NCI-H2081 (cell line): ENCODE measurements around the gene PPP1R26.
"Not testable (repeated sequence)": the region's sequence is repeated elsewhere in the genome, so short reads cannot be mapped to it uniquely, and the experiment has no call there.

ENCODE experiments used
- DNase-seq, 2 experiments: peaks; one replicate each; lab custom pipeline; 2025; lab: John Stamatoyannopoulos, UW

The PPP1R26 gene

DNA sequence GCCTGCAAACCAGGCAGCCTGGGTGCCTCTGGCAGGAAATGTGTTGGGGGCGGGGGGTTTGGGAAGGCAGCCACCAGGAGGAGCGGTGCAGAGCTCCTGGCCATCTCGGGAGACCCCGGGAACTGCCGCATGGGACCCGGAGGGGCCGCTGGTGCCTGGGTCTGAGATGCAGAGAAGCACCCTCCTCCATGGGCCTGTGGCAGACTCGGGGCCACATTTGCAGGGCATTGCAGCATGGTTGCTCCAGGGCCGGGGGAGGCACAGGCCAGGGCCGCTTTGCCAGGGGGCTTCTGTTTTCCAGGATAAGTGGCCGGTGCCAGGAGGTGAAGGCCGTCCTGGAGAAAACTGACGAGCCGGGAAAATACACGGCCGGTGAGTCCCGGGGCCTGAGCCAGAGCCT is 43.3 kb downstream of the PPP1R26 start:
- DNase-seq = no peak

DNA sequence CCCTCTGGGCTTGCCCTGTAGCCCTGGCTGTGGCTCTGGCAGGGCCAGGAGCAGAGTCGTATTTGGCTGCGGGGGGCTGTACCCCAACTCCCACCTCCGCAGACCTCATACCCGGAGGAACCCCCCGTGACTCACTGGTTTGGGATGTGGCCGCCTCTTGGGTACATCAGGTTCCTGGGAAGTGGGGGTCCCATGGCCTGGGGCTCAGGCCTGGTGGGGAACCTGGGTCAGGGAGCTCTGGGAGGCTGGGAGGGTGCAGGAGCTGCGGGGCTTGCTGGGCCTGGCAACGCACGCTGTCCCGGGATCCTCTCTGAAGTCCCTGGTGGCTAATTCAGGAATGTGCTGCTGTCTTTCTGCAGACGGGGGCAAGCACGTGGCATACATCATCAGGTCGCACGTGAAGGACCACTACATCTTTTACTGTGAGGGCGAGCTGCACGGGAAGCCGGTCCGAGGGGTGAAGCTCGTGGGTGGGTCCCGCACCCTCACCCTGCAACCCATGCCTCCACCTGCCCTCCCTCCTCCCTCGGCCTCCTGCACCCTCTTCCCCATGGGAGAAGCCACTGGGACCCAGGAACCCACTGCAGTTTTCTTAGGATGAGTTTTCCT is 44.0 kb downstream of the PPP1R26 start:
- no peak for DNase-seq

DNA sequence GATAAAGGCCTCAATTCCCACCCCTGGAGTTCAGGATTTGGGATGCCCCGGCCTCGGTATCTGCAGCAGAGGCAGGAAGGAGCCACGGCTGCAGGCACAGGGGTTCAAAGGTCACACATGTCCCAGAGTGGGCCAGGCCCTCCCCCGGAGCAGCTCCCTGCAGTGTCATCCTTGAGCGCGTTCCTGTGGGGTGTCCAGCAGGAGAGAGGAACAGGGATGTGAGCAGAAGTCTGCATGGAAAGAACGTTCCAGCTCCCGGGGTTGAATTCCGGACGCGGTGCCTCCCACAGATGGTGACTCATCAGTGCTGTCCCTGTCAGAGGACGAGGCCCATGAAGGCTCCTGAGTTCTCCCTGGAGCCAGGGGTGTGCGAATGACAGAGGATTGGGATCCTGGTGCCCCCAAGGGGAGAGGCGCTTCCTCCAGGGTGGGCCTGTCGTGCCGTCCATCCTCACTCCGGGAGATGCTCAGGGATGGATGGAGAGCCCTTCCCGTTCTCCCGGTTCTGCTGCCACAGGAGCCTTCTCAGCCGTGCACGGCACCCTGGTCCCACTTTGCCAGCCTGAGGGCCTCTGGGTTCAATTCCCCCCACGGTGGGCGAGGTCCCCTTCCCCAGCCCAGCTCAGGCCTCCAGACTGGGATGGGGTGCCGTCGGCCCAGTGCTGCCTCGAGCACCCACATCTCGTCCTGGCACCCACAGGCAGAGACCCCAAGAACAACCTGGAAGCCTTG is 44.7 kb downstream of the PPP1R26 start:
- no peak for DNase-seq

- DNase-seq = no peak
Observed at GRCh38 chr9:135525241-135526088, 45.9 kb downstream of the PPP1R26 start.

DNA sequence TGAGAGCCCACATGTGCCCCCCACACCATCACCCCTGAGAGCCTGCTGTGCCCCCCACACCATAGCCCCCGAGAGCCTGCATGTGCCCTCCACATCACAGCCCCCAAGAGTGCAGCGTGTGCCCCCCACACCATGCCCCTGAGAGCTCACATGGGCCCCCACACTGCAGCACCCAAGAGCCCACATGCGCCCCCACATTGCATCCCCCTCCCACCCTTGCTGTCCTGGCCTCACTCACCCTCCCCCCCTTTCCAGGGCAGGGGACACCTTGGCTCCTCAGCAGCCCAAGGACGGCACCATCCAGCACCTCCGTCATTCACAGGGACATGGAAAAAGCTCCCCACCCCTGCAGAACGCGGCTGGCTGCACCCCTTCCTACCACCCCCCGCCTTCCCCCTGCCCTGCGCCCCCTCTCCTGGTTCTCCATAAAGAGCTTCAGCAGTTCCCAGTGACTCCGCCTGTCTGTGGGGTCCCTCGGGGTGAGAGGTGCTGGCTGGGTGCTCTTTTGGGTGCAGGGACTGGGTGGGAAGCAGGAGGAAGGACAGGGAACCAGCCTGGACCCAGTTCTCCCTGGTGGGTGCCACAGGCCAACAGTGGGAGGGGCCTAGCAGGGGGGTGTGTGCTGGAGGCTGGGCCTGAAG is 46.6 kb downstream of the PPP1R26 start:
- no peak for DNase-seq

DNA sequence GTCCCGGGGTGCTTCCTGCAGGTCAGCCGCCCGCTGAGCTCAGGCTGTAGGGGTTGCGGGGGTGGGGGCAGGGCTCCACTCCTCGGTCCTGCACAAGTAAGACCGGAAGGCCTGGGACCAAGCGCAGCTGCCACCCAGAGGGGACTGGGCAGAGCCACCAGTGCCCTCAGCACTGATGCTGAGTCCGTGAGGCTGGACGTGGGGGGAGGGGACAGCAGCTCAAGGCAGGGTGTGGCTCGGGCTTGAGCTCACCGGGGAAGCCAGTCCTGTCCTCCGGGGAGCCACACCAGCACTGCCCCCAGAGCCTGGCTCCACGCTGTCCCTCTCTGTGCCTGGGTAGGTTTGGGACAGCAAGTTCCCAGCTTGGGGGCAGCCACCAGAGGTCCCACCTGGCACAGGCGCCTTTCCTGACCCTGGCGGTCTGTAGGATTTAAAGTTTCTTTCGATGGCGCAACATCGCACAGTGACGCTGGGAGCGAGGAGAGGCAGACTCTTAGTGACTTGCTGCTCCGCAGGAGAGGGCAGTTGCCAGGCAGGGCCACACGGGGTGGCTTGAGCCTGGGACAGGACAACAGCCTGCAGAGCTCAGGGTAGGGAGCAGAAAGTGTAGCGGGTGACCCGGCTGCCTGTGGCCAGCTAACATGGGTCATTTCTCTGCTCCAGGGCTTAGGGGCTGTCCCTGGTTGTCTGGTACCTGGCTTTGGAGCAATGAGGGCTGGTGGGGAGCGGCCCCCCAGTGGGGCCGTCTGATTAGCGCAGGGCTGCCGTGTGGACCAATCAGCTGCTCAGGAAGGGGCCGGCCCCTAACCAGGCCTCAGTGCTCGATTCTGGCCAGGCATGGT is 47.4 kb downstream of the PPP1R26 start:
- no peak for DNase-seq

- DNase-seq = not testable (repeated sequence)
Observed at GRCh38 chr9:135528842-135529435, 49.4 kb downstream of the PPP1R26 start.

DNA sequence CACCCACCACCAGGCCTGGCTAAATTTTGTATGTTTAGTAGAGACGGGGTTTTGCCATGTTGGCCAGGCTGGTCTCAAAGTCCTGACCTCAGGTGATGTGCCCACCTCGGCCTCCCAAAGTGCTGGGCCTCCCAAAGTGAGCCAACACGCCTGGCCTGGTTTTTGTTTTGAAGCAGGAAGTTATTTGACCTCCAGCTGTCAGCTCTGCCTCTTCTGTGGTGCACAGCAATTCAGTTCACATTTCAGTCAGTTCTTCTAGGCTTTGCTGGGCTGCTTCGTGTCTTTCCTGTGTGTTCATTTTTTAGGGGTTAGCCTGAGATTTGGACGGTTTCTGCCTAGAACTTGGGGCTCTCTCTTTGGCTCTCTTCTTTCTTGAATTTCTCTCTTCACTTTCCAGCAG is 50.6 kb downstream of the PPP1R26 start:
- DNase-seq = no peak

DNA sequence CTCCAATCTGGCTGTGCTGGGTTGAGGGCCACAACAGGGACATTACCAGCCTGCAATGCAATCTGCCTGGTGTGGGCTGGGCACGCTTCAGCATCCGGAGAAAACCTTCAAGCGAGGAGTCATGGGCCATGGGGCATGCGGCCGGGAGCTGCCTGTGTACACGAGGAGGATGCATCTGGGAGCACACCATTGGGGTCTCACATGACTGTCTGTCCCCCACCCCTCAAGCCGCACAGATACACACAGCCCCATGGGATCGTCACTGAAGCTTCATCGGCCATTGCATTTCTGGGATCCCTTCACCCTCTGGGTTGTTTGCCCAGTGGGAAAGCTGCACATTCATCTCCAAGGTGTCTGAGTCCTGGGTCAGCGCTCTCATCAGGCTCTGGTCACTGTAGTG is 51.5 kb downstream of the PPP1R26 start:
- DNase-seq = no peak

GRCh38 chr9:135533113-135533512 is 53.5 kb downstream of the PPP1R26 start:
- DNase-seq = no peak

DNA sequence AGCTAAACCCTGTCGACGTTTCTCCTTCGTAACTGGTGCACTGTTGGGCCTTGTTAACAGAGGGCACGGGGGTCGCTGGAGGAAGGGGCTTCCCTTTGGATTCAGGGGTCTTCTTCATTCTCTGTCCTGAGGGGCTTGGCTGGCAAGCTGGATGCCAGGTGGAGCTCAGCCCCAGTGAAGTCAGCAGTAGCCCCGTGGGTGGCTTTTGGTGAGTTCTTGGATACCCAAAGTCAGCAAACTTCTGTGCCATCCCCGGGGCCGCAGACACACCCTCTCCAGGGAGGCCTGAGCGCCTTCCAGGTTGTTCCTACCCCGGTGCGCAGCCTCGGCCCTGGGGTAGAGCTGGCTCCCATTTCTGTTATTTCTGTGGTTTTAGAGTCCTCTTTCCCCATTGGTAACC is 54.1 kb downstream of the PPP1R26 start:
- no peak for DNase-seq

DNA sequence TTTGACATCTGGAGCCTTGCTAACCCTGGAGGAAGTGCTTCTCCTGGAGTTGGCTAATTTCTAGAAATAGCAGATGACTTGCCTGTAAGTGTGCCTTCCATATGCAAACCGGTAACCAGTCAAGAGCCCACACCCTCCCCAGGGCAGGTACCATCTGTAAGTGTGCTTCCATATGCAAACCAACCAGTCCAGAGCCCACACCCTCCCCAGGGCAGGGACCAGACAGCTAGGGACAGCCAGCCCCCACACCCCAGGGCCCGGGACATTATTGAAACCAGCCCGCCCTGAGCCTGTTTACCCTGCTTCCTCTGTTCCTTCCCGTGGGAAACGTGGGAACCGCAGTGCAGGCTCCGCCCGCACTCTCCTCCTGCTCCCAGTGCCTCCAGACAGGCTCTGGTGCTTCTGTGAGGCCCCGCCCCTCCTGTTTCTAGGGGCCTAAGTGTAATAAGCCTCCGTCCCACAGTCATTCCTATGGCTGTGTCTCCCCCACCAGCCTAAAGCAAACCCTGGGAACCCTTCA is 54.7 kb downstream of the PPP1R26 start:
- DNase-seq = not testable (repeated sequence)

- not testable (repeated sequence) for DNase-seq
Observed at GRCh38 chr9:135534826-135535225, 55.2 kb downstream of the PPP1R26 start.

GRCh38 chr9:135535631-135536030 is 56.0 kb downstream of the PPP1R26 start:
- DNase-seq = not testable (repeated sequence)

- no peak for DNase-seq
Observed at GRCh38 chr9:135536216-135536615, 56.6 kb downstream of the PPP1R26 start.
